Activated B cell treated with CpG ODN at 0.5 μM for 24 hours (primary cell): ENCODE measurements around the gene CRYL1. TPM values are rescaled to one million over a fixed set of nuclear protein-coding genes. Genes with fewer than 3 reads are reported as not detected.

ENCODE experiments used
- ATAC-seq: fragments of 200-7000 bp; cut with Tn5 transposase; one replicate; pipeline ENCODE4 v1.10.0; 2021; ENCODE audit warnings: low read depth, mild to moderate bottlenecking, moderate library complexity
- CTCF ChIA-PET: fragments of 350-600 bp; sonication (Branson Sonifier 250); formaldehyde crosslinking; loops from one replicate; lab custom pipeline; 2021; ENCODE audit warnings: antibody characterized with exemption; lab: Charles Lee
- POLR2A ChIA-PET: fragments of 350-600 bp; sonication (Branson Sonifier 250); formaldehyde crosslinking; loops from one replicate; lab custom pipeline; 2021; ENCODE audit warnings: antibody characterized with exemption; lab: Charles Lee
- DNase-seq: peaks from one replicate; pipeline ENCODE4 v3.0.0; 2022
- H3K27ac Mint-ChIP-seq: one replicate; pipeline ENCODE4 v1.8.0; 2020; ENCODE audit warnings: mixed read lengths
- H3K27me3 Mint-ChIP-seq: one replicate; pipeline ENCODE4 v1.8.0; 2021; ENCODE audit warnings: mixed read lengths
- H3K36me3 Mint-ChIP-seq: one replicate; pipeline ENCODE4 v1.8.0; 2021; ENCODE audit warnings: low read depth, mixed read lengths
- H3K4me1 Mint-ChIP-seq: one replicate; pipeline ENCODE4 v1.8.0; 2021; ENCODE audit warnings: mixed read lengths
- H3K4me3 Mint-ChIP-seq: one replicate; pipeline ENCODE4 v1.8.0; 2020; ENCODE audit warnings: mild to moderate bottlenecking, mixed read lengths
- H3K9me3 Mint-ChIP-seq: one replicate; pipeline ENCODE4 v1.8.0; 2020; ENCODE audit warnings: mixed read lengths
- intact Hi-C: fragments of 100-400 bp; cut with micrococcal nuclease; formaldehyde crosslinking; loops from one replicate; pipeline ENCODE4 v1.15.1; 2024
- total RNA-seq: library from RNA; stranded (reverse); gene quantifications from 2 replicates; pipeline ENCODE4 v1.2.3, GENCODE V29; 2022
- TF ChIP-seq, protein P1 (sequence below): fragments of 200-600 bp; IDR thresholded peaks from one replicate; pipeline ENCODE4 v1.8.0; 2022; ENCODE audit warnings: antibody characterized with exemption, mild to moderate bottlenecking

CRYL1 gene
- total RNA-seq, 1 donor from 2014 or later = 9.6 TPM

- TF ChIP-seq, protein P1, sequence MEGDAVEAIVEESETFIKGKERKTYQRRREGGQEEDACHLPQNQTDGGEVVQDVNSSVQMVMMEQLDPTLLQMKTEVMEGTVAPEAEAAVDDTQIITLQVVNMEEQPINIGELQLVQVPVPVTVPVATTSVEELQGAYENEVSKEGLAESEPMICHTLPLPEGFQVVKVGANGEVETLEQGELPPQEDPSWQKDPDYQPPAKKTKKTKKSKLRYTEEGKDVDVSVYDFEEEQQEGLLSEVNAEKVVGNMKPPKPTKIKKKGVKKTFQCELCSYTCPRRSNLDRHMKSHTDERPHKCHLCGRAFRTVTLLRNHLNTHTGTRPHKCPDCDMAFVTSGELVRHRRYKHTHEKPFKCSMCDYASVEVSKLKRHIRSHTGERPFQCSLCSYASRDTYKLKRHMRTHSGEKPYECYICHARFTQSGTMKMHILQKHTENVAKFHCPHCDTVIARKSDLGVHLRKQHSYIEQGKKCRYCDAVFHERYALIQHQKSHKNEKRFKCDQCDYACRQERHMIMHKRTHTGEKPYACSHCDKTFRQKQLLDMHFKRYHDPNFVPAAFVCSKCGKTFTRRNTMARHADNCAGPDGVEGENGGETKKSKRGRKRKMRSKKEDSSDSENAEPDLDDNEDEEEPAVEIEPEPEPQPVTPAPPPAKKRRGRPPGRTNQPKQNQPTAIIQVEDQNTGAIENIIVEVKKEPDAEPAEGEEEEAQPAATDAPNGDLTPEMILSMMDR = no peak
- CTCF ChIA-PET = no interaction called here
- POLR2A ChIA-PET = no interaction called here
- Mint-ChIP-seq H3K4me1 (no peaks in the 10 kb centered on the region), H3K27ac (no peak overlapping the region), H3K4me3 (no peak overlapping the region), H3K36me3 (peaks cover 10% of the 10 kb centered on the region), H3K9me3 (no peaks in the 10 kb centered on the region), H3K27me3 (no peaks in the 10 kb centered on the region)
- ATAC-seq = no peak
- intact Hi-C loops = no loop called here
- DNase-seq = no peak
These were observed 124.1 kb downstream of the CRYL1 start for GRCh38 chr13:20401531-20401930.

DNA sequence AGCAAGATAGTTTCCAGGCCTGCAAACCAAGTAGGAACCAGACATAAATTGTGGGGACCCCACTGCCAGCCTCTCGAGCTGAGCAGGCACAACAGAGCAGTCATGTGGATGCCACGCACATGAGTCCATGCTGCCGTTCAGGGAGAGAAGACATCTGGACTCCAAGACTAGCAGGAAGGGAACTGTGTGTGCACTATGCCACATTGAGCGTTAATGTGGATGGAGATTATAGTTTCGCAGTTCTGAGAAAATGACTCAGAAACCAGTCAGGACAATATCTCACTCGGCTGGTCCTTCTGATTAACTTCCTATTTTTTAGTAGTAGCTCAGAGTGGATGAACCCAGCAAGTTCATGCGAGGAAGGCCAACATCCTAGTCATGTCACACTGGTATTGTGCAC, 124.9 kb downstream of the CRYL1 start:
- Mint-ChIP-seq H3K36me3 (peaks cover 10% of the 10 kb centered on the region), H3K27me3 (no peaks in the 10 kb centered on the region), H3K4me3 (no peak overlapping the region), H3K4me1 (no peaks in the 10 kb centered on the region), H3K9me3 (no peaks in the 10 kb centered on the region), H3K27ac (no peak overlapping the region)
- TF ChIP-seq, protein P1 = no peak
- POLR2A ChIA-PET = no interaction called here
- ATAC-seq = no peak
- CTCF ChIA-PET = no interaction called here
- DNase-seq = no peak
- intact Hi-C loops = no loop called here

DNA sequence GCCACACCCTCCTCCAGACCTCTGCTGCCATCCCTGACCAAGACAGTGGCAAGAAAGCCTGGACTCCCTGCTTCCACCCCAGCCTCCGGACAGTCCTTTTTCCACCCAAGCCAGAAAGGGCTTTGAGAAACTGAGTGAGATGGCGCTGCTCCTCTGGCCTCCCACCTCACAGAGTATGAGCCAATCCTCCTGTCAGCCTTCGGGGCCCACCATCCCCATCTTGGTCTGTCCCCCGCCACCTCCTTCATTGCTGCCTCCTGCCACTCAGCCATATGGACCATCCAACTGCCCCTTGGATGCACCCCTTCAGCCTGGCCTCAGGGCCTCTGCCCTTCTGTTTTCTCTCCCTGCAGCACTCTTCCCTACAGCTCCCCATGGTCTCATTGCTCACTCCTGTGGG, 125.7 kb downstream of the CRYL1 start:
- no peak overlapping the region for H3K27ac Mint-ChIP-seq
- ChIA-PET POLR2A (no interaction called here), CTCF (no interaction called here)
- H3K27me3 Mint-ChIP-seq = no peaks in the 10 kb centered on the region
- ATAC-seq (no peak), DNase-seq (no peak)
- H3K4me3 Mint-ChIP-seq = no peak overlapping the region
- peaks cover 10% of the 10 kb centered on the region for H3K36me3 Mint-ChIP-seq
- no peaks in the 10 kb centered on the region for H3K9me3 Mint-ChIP-seq
- intact Hi-C loops = no loop called here
- H3K4me1 Mint-ChIP-seq = no peaks in the 10 kb centered on the region
- TF ChIP-seq, protein P1 = no peak

GRCh38 chr13:20399515-20399914, 126.1 kb downstream of the CRYL1 start:
- peaks cover 9% of the 10 kb centered on the region for H3K36me3 Mint-ChIP-seq
- H3K4me3 Mint-ChIP-seq = no peak overlapping the region
- ChIA-PET POLR2A (no interaction called here), CTCF (no interaction called here)
- H3K4me1 Mint-ChIP-seq = no peaks in the 10 kb centered on the region
- no peak overlapping the region for H3K27ac Mint-ChIP-seq
- intact Hi-C loops = no loop called here
- no peaks in the 10 kb centered on the region for H3K9me3 Mint-ChIP-seq
- TF ChIP-seq, protein P1 = no peak
- DNase-seq (no peak), ATAC-seq (no peak)
- no peaks in the 10 kb centered on the region for H3K27me3 Mint-ChIP-seq

- TF ChIP-seq, protein P1 = no peak
- Mint-ChIP-seq H3K4me3 (no peak overlapping the region), H3K27me3 (no peaks in the 10 kb centered on the region), H3K4me1 (no peaks in the 10 kb centered on the region), H3K9me3 (no peaks in the 10 kb centered on the region), H3K27ac (no peak overlapping the region), H3K36me3 (peaks cover 4% of the 10 kb centered on the region)
- POLR2A ChIA-PET = no interaction called here
- intact Hi-C loops = no loop called here
- ATAC-seq (no peak), DNase-seq (no peak)
- CTCF ChIA-PET = no interaction called here
These were observed 127.2 kb downstream of the CRYL1 start for GRCh38 chr13:20398459-20398858.
